ENCODE results near the gene CHST12.

DNA sequence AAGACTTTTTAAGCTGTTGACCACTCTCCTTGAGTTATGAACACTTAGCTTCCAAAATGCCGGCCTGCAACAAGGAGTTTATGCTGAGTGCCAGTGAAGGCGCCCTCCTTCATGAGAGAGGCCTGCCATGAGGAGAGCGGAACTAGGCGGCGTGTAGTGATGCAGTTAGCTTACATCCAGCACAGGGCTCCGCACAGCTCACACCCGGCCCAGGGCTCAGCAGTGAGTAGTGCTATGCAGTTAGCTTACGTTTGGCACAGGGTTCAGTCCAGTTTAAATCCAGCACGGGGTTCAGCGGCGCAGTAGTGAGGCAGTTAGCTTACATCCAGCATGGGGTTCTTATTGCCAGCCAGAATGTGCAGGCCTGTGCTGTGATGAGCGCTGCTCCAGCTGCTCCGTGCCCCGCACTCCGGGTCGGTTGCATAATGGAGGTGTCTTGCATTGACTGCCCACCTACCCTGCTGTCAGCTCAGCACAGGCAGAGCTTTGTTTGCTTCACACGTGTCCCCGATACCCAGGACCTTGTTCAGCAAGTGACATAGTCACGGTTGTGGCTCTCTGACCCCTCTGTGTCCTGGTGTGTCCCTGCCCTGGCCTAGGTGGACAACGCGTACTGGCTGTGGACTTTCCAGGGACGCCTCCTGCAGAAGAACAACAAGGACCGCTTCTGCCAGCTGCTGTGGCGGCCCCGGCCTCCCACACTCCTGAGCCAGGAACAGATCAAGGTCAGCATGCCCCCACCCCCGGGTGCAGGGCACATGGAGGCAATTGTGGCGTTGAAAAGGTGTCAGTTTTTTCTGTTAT is 26.9 kb upstream of the CHST12 start:
- no peak for TF ChIP-seq POLR2AphosphoS5 (IDR thresholded peaks at IDR 0.05)
- TF ChIP-seq, protein P1, sequence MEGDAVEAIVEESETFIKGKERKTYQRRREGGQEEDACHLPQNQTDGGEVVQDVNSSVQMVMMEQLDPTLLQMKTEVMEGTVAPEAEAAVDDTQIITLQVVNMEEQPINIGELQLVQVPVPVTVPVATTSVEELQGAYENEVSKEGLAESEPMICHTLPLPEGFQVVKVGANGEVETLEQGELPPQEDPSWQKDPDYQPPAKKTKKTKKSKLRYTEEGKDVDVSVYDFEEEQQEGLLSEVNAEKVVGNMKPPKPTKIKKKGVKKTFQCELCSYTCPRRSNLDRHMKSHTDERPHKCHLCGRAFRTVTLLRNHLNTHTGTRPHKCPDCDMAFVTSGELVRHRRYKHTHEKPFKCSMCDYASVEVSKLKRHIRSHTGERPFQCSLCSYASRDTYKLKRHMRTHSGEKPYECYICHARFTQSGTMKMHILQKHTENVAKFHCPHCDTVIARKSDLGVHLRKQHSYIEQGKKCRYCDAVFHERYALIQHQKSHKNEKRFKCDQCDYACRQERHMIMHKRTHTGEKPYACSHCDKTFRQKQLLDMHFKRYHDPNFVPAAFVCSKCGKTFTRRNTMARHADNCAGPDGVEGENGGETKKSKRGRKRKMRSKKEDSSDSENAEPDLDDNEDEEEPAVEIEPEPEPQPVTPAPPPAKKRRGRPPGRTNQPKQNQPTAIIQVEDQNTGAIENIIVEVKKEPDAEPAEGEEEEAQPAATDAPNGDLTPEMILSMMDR (IDR thresholded peaks at IDR 0.05; ENCODE audit: poor library complexity, severe bottlenecking), result no peak
- TF ChIP-seq, protein P2, sequence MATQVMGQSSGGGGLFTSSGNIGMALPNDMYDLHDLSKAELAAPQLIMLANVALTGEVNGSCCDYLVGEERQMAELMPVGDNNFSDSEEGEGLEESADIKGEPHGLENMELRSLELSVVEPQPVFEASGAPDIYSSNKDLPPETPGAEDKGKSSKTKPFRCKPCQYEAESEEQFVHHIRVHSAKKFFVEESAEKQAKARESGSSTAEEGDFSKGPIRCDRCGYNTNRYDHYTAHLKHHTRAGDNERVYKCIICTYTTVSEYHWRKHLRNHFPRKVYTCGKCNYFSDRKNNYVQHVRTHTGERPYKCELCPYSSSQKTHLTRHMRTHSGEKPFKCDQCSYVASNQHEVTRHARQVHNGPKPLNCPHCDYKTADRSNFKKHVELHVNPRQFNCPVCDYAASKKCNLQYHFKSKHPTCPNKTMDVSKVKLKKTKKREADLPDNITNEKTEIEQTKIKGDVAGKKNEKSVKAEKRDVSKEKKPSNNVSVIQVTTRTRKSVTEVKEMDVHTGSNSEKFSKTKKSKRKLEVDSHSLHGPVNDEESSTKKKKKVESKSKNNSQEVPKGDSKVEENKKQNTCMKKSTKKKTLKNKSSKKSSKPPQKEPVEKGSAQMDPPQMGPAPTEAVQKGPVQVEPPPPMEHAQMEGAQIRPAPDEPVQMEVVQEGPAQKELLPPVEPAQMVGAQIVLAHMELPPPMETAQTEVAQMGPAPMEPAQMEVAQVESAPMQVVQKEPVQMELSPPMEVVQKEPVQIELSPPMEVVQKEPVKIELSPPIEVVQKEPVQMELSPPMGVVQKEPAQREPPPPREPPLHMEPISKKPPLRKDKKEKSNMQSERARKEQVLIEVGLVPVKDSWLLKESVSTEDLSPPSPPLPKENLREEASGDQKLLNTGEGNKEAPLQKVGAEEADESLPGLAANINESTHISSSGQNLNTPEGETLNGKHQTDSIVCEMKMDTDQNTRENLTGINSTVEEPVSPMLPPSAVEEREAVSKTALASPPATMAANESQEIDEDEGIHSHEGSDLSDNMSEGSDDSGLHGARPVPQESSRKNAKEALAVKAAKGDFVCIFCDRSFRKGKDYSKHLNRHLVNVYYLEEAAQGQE (IDR thresholded peaks at IDR 0.05; ENCODE audit: borderline replicate concordance), result no peak
- TF ChIP-seq RAD21 (conservative IDR thresholded peaks at IDR 0.05), result no peak
- no peak for TF ChIP-seq TAF1 (IDR thresholded peaks at IDR 0.05; ENCODE audit: low read depth)

All from neural cell (in vitro differentiated cells).